Mesenchymal stem cell (in vitro differentiated cells and primary cell): ENCODE measurements around the gene DAD1.
A peak's percentile ranks its signal among the peaks of the same experiment; 100 is the strongest.

Source experiments
- DNase-seq: peaks from one replicate; pipeline ENCODE4 v3.0.0-alpha.2; 2013
- H2AFZ ChIP-seq: one replicate; pipeline ENCODE4 v1.6.1; 2013; ENCODE audit warnings: low read depth, mild to moderate bottlenecking, control low read depth, inconsistent platforms, low read length, moderate library complexity
- H2AK5ac ChIP-seq: 2 replicates; pipeline ENCODE4 v1.6.1; 2013; ENCODE audit warnings: low read length, moderate library complexity, mild to moderate bottlenecking, inconsistent platforms; ENCODE audit not compliant: severe bottlenecking
- H2BK120ac ChIP-seq: one replicate; pipeline ENCODE4 v1.6.1; 2013; ENCODE audit warnings: low read depth, mild to moderate bottlenecking, inconsistent platforms, low read length, moderate library complexity
- H2BK12ac ChIP-seq, 2 experiments: one replicate each; pipeline ENCODE4 v1.6.1; 2013; ENCODE audit warnings: inconsistent platforms in 2 of 2, low read length in 2 of 2, mild to moderate bottlenecking in 2 of 2, moderate library complexity in 2 of 2, control low read depth in 1 of 2
- H2BK15ac ChIP-seq: one replicate; pipeline ENCODE4 v1.6.1; 2013; ENCODE audit warnings: mild to moderate bottlenecking, low read depth, inconsistent platforms; ENCODE audit not compliant: poor library complexity, severe bottlenecking
- H2BK5ac ChIP-seq: 2 replicates; pipeline ENCODE4 v1.6.1; 2013; ENCODE audit warnings: low read depth, mild to moderate bottlenecking, low read length, control low read depth, inconsistent platforms; ENCODE audit not compliant: poor library complexity, severe bottlenecking
- H3K14ac ChIP-seq, 2 experiments: one replicate each; pipeline ENCODE4 v1.6.1; 2013; ENCODE audit warnings: inconsistent platforms in 2 of 2, low read length in 2 of 2, control low read depth in 1 of 2, mild to moderate bottlenecking in 1 of 2, moderate library complexity in 1 of 2
- H3K18ac ChIP-seq, 2 experiments: one replicate each; pipeline ENCODE4 v1.6.1; 2013; ENCODE audit warnings: inconsistent platforms in 2 of 2, low read length in 2 of 2, control low read depth in 1 of 2, low read depth in 1 of 2, mild to moderate bottlenecking in 1 of 2
- H3K23ac ChIP-seq, 2 experiments: one replicate each; pipeline ENCODE4 v1.6.1; 2013; ENCODE audit warnings: inconsistent platforms in 2 of 2, low read length in 2 of 2, mild to moderate bottlenecking in 2 of 2, moderate library complexity in 2 of 2, control low read depth in 1 of 2
- H3K27ac ChIP-seq: 2 replicates; pipeline ENCODE4 v1.5.1; 2013; ENCODE audit warnings: mild to moderate bottlenecking, moderate library complexity, low read length, control low read depth, inconsistent platforms; ENCODE audit not compliant: poor library complexity, severe bottlenecking
- H3K27me3 ChIP-seq, 2 experiments: 2 replicates each; pipeline versions ENCODE4 v1.6.1 to v1.7.0; 2013; ENCODE audit warnings: low read length in 2 of 2, mild to moderate bottlenecking in 2 of 2, moderate library complexity in 2 of 2, control low read depth in 1 of 2, inconsistent platforms in 1 of 2; ENCODE audit not compliant: control insufficient read depth in 1 of 2, insufficient read depth in 1 of 2
- H3K36me3 ChIP-seq, 2 experiments: 2 replicates each; pipeline versions ENCODE4 v1.6.1 to v1.7.0; 2013; ENCODE audit warnings: low read length in 2 of 2, control low read depth in 1 of 2, inconsistent platforms in 1 of 2, low read depth in 1 of 2, mild to moderate bottlenecking in 1 of 2; ENCODE audit not compliant: insufficient read depth in 2 of 2, control insufficient read depth in 1 of 2
- H3K4ac ChIP-seq, 2 experiments: one replicate each; pipeline ENCODE4 v1.6.1; 2013; ENCODE audit warnings: inconsistent platforms in 2 of 2, low read length in 2 of 2, mild to moderate bottlenecking in 2 of 2, moderate library complexity in 2 of 2, control low read depth in 1 of 2, low read depth in 1 of 2
- H3K4me1 ChIP-seq: 2 replicates; pipeline ENCODE4 v1.6.1; 2013; ENCODE audit warnings: low read depth, low read length, control low read depth; ENCODE audit not compliant: control insufficient read depth, insufficient read depth
- H3K4me2 ChIP-seq: 2 replicates; pipeline ENCODE4 v1.6.1; 2013; ENCODE audit warnings: low read length, mild to moderate bottlenecking, inconsistent platforms; ENCODE audit not compliant: poor library complexity, severe bottlenecking
- H3K4me3 ChIP-seq, 2 experiments: 2 replicates each; pipeline versions ENCODE4 v1.5.1 to v1.7.0; 2013; ENCODE audit warnings: low read length in 2 of 2, mild to moderate bottlenecking in 2 of 2, control low read depth in 1 of 2, low read depth in 1 of 2; ENCODE audit not compliant: insufficient read depth in 1 of 2
- H3K79me1 ChIP-seq: replicated peaks from 2 replicates; pipeline ENCODE4 v1.6.1; 2013; ENCODE audit warnings: mild to moderate bottlenecking, control low read depth, low read length, inconsistent platforms; ENCODE audit not compliant: poor library complexity, severe bottlenecking
- H3K9ac ChIP-seq: 2 replicates; pipeline ENCODE4 v1.7.0; 2013; ENCODE audit warnings: mild to moderate bottlenecking, low read length, moderate library complexity
- H3K9me3 ChIP-seq: 2 replicates; pipeline ENCODE4 v1.7.0; 2013; ENCODE audit warnings: mild to moderate bottlenecking, low read length; ENCODE audit not compliant: control insufficient read depth
- H4K8ac ChIP-seq: one replicate; pipeline ENCODE4 v1.6.1; 2013; ENCODE audit warnings: inconsistent platforms, mild to moderate bottlenecking, low read length, moderate library complexity
- H4K91ac ChIP-seq: one replicate; pipeline ENCODE4 v1.6.1; 2013; ENCODE audit warnings: mild to moderate bottlenecking, low read length, inconsistent platforms
- WGBS: methylation state at CpG from one replicate; pipeline ENCODE4 v1.1.7; 2013; ENCODE audit warnings: mixed read lengths; 5-methylcytosine and 5-hydroxymethylcytosine counted together

DAD1 gene

DNA sequence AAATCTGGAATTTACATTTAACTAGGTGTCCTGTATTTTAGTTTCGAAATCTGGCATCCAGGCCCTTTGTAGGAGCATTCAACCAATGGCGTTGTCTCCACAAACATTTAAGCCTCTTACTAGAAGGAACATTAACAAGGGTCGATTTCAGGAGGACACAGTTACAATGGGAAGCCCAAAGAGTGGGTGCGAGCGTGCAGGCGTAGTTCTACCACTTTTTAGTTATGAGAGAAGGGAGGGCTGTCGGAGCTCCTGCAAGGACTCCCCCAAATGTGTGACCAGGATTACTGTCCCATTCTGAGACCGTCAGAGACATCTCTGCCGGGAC lies 8.7 kb upstream of the DAD1 start:
- H3K14ac ChIP-seq: no peak overlapping the region
- no peak overlapping the region for H4K91ac ChIP-seq
- WGBS: 21% methylated on average over 9 of the region's 9 CpGs

GRCh38 chr14:22597265-22597664 lies 8.2 kb upstream of the DAD1 start:
- H3K4me3 ChIP-seq: peak overlapping the region in 1 of 2 experiments; percentile 100
- H2AK5ac ChIP-seq: no peak overlapping the region
- peak overlapping the region; percentile 97 for H3K9ac ChIP-seq
- H4K91ac ChIP-seq: no peak overlapping the region
- H3K9me3 ChIP-seq: no peaks in the 10 kb centered on the region
- H3K27me3 ChIP-seq: peaks cover 0 to 15% of the 10 kb centered on the region in 2 experiments
- peaks cover 21% of the 10 kb centered on the region for H3K79me1 ChIP-seq
- 93% methylated on average over 6 of the region's 6 CpGs for WGBS
- peaks cover 2% of the 10 kb centered on the region for H3K4me1 ChIP-seq
- H3K27ac ChIP-seq: no peak overlapping the region
- H3K18ac ChIP-seq: no peak overlapping the region
- no peak overlapping the region for H3K4ac ChIP-seq
- H3K14ac ChIP-seq: no peak overlapping the region
- no peak overlapping the region for H2BK5ac ChIP-seq
- no peak overlapping the region for H2BK120ac ChIP-seq
- H4K8ac ChIP-seq: no peak overlapping the region
- peaks cover 9 to 17% of the 10 kb centered on the region in 2 experiments for H3K36me3 ChIP-seq
- H2AFZ ChIP-seq: no peak overlapping the region
- DNase-seq: no peak
- peak overlapping the region in 1 of 2 experiments; percentile 4 for H2BK12ac ChIP-seq
- H2BK15ac ChIP-seq: no peak overlapping the region
- H3K4me2 ChIP-seq: no peak overlapping the region
- no peak overlapping the region for H3K23ac ChIP-seq

More for the DNA sequence above, 8.7 kb upstream of the DAD1 start:
- Histone ChIP-seq H3K27ac (no peak overlapping the region), H3K36me3 (peaks cover 12 to 21% of the 10 kb centered on the region in 2 experiments), H3K4me2 (peak overlapping the region; percentile 58), H3K9ac (peak overlapping the region; percentile 97), H3K4me1 (peaks cover 4% of the 10 kb centered on the region), H3K23ac (no peak overlapping the region), H2BK120ac (no peak overlapping the region), H2AK5ac (no peak overlapping the region), H3K18ac (peak overlapping the region; percentile 26 to 69), H3K4ac (peak overlapping the region; percentile 15 to 60), H2AFZ (peak overlapping the region; percentile 75), H2BK15ac (no peak overlapping the region), H3K27me3 (peaks cover 0 to 12% of the 10 kb centered on the region in 2 experiments), H3K4me3 (peak overlapping the region; percentile 75 to 100), H4K8ac (peak overlapping the region; percentile 16), H3K79me1 (peaks cover 23% of the 10 kb centered on the region), H2BK5ac (no peak overlapping the region), H3K9me3 (no peaks in the 10 kb centered on the region), H2BK12ac (peak overlapping the region in 1 of 2 experiments; percentile 29)
- DNase-seq: no peak

DNA sequence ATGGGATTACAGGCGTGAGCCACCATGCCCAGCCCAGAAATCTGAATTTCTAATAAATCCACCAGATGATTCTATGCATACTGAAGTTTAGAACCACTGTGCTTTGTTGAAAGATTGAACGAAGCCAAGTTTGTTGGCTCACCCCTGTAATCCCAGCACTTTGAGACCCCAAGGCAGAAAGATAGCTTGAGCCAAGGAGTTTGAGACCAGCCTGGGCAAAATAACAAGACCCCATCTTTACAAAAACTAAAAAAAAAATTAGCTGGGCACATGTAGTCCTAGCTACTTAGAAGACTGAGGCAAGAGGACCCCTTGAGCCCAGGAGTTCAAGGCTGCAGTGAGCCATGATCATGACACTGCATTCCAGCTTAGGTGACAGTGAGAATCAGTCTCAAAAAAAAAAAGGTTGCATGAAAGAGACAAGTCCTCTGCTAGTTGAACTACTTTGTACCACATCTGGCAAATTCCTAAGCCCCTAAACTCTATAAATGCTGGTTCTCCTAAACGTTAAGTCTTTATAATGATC lies 7.4 kb upstream of the DAD1 start:
- Histone ChIP-seq H3K9ac (no peak overlapping the region), H3K18ac (no peak overlapping the region), H3K23ac (no peak overlapping the region), H3K27ac (no peak overlapping the region), H3K79me1 (peaks cover 14% of the 10 kb centered on the region), H2AK5ac (no peak overlapping the region), H3K4me1 (peaks cover 2% of the 10 kb centered on the region), H3K27me3 (peaks cover 0 to 18% of the 10 kb centered on the region in 2 experiments), H2BK120ac (no peak overlapping the region), H3K36me3 (peaks cover under 1 to 9% of the 10 kb centered on the region in 2 experiments), H3K14ac (no peak overlapping the region), H3K4me3 (no peak overlapping the region), H2AFZ (no peak overlapping the region), H4K91ac (no peak overlapping the region), H2BK12ac (no peak overlapping the region), H3K9me3 (no peaks in the 10 kb centered on the region), H3K4me2 (no peak overlapping the region), H2BK15ac (no peak overlapping the region), H3K4ac (no peak overlapping the region), H4K8ac (no peak overlapping the region), H2BK5ac (no peak overlapping the region)
- 91% methylated on average over 3 of the region's 3 CpGs for WGBS
- DNase-seq: no peak

DNA sequence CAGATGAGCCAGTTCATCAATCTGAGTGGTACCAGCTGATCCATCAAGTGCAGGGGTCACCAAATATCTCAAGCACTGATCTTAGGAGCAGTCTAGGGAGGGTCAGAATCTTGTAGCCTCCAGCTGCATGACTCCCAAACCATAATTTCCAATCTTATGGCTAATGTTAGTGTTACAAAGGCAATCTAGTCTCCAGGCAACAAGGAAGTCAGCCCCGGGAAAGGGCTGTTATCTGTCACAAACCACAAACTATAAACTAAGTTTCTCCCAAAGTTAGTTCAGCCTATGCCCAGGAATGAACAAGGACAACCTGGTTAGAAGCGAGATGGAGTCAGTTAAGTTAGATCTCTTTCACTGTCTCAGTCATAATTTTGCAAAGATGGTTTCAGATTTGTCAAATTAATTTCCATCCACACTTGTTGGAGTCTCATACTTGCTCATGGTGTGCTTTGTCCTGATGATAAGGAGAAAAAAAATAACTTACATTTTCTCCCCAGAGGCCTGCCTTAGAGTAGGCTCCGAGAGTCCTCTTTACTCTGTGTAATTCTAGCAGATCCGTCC lies 5.2 kb upstream of the DAD1 start:
- Histone ChIP-seq H3K27ac (no peak overlapping the region), H2AK5ac (no peak overlapping the region), H3K36me3 (no peaks in the 10 kb centered on the region), H2BK5ac (no peak overlapping the region), H3K4me3 (no peak overlapping the region), H3K9me3 (no peaks in the 10 kb centered on the region), H3K4ac (no peak overlapping the region), H2AFZ (no peak overlapping the region), H3K9ac (no peak overlapping the region), H4K8ac (no peak overlapping the region), H2BK12ac (no peak overlapping the region), H2BK120ac (no peak overlapping the region), H3K4me2 (no peak overlapping the region), H3K79me1 (peaks cover under 1% of the 10 kb centered on the region), H4K91ac (no peak overlapping the region), H3K14ac (peak overlapping the region in 1 of 2 experiments; percentile 12), H2BK15ac (no peak overlapping the region), H3K23ac (no peak overlapping the region), H3K4me1 (peaks cover 2% of the 10 kb centered on the region), H3K27me3 (peaks cover 0 to 18% of the 10 kb centered on the region in 2 experiments), H3K18ac (peak overlapping the region in 1 of 2 experiments; percentile 2)
- DNase-seq: peak; percentile 81
- 23% methylated on average over 3 of the region's 4 CpGs for WGBS
